PC-3 (cell line): Measurements from ENCODE around the gene SELPLG.

Experiments used
- CTCF ChIP-seq: fragments of 300-600 bp; sonication (generic); conservative IDR thresholded peaks from 2 replicates; pipeline ENCODE4 v1.5.1; 2017; ENCODE audit warnings: antibody characterized with exemption, low read depth, mild to moderate bottlenecking, low read length
- EZH2 ChIP-seq: fragments of 300-600 bp; sonication (generic); IDR thresholded peaks from one replicate; pipeline ENCODE4 v1.6.1; 2017; ENCODE audit warnings: antibody characterized with exemption, mild to moderate bottlenecking, low read length; ENCODE audit not compliant: unreplicated experiment

- no peak for TF ChIP-seq CTCF
- TF ChIP-seq EZH2, result no peak
Observed at GRCh38 chr12:108681317-108681716, 47.6 kb upstream of the SELPLG start.
